SK-N-SH treated with all-trans-retinoic acid at 6 μM for 48 hours (cell line): ENCODE results near the gene OSGIN1.

Experiments used
- CREB5 ChIP-seq: fragments of 250-450 bp; sonication (Bioruptor Pico); IDR thresholded peaks from 2 replicates; pipeline ENCODE4 v1.5.1; 2020; ENCODE audit warnings: low read depth, mild to moderate bottlenecking, moderate library complexity
- CSDC2 ChIP-seq: fragments of 250-450 bp; sonication (Bioruptor Pico); IDR thresholded peaks from 2 replicates; pipeline ENCODE4 v1.5.0; 2020; ENCODE audit warnings: mild to moderate bottlenecking, moderate library complexity
- PATZ1 ChIP-seq: fragments of 250-450 bp; sonication (Bioruptor Pico); IDR thresholded peaks from 2 replicates; pipeline ENCODE4 v1.8.0; 2020; ENCODE audit warnings: mild to moderate bottlenecking, moderate library complexity, borderline replicate concordance
- POU6F1 ChIP-seq: fragments of 250-450 bp; sonication (Bioruptor Pico); IDR thresholded peaks from 2 replicates; pipeline ENCODE4 v1.8.0; 2021; ENCODE audit warnings: low read depth, mild to moderate bottlenecking, moderate library complexity, borderline replicate concordance
- PPARA ChIP-seq: fragments of 250-450 bp; sonication (Bioruptor Pico); IDR thresholded peaks from 2 replicates; pipeline ENCODE4 v1.5.0; 2020; ENCODE audit warnings: mild to moderate bottlenecking, borderline replicate concordance
- SNAI2 ChIP-seq: fragments of 250-450 bp; sonication (Bioruptor Pico); IDR thresholded peaks from 2 replicates; pipeline ENCODE4 v1.5.0; 2020; ENCODE audit warnings: mild to moderate bottlenecking, moderate library complexity
- TCF4 ChIP-seq: fragments of 250-450 bp; sonication (Bioruptor Pico); IDR thresholded peaks from 2 replicates; pipeline ENCODE4 v1.8.0; 2021; ENCODE audit warnings: mild to moderate bottlenecking, moderate library complexity, borderline replicate concordance
- TOX ChIP-seq: fragments of 250-450 bp; sonication (Bioruptor Pico); IDR thresholded peaks from 2 replicates; pipeline ENCODE4 v1.8.0; 2021; ENCODE audit warnings: mild to moderate bottlenecking, moderate library complexity, borderline replicate concordance
- ZC3H10 ChIP-seq: fragments of 250-450 bp; sonication (Bioruptor Pico); IDR thresholded peaks from 2 replicates; pipeline ENCODE4 v1.5.1; 2021; ENCODE audit warnings: mild to moderate bottlenecking, moderate library complexity
- ZFP30 ChIP-seq: fragments of 450-650 bp; formaldehyde crosslinking; IDR thresholded peaks from 2 replicates; pipeline ENCODE4 v1.5.0; 2022; ENCODE audit warnings: mild to moderate bottlenecking, moderate library complexity
- ZNF565 ChIP-seq: fragments of 450-650 bp; formaldehyde crosslinking; conservative IDR thresholded peaks from 2 replicates; pipeline ENCODE4 v1.5.0; 2020; ENCODE audit warnings: low read depth, mild to moderate bottlenecking, moderate library complexity
- ZNF8 ChIP-seq: fragments of 450-650 bp; formaldehyde crosslinking; IDR thresholded peaks from 2 replicates; pipeline ENCODE4 v1.5.0; 2020; ENCODE audit warnings: mild to moderate bottlenecking, moderate library complexity

GRCh38 chr16:83967838-83968305, 14.8 kb downstream of the OSGIN1 start, which contains the start of gene NECAB2:
- TF ChIP-seq ZFP30 (CRISPR knock-in tag) (no peak), CSDC2 (CRISPR knock-in tag) (no peak), ZNF565 (CRISPR knock-in tag) (no peak), ZC3H10 (CRISPR knock-in tag) (no peak), SNAI2 (no peak), PPARA (no peak), PATZ1 (no peak), TOX (CRISPR knock-in tag) (no peak), ZNF8 (CRISPR knock-in tag) (no peak), POU6F1 (no peak), TCF4 (CRISPR knock-in tag) (no peak), CREB5 (CRISPR knock-in tag) (no peak)
